Measurements from ENCODE around the gene CYP3A4.
"Not testable (repeated sequence)": the region's sequence is repeated elsewhere in the genome, so short reads cannot be mapped to it uniquely, and the experiment has no call there.

The CYP3A4 gene

DNA sequence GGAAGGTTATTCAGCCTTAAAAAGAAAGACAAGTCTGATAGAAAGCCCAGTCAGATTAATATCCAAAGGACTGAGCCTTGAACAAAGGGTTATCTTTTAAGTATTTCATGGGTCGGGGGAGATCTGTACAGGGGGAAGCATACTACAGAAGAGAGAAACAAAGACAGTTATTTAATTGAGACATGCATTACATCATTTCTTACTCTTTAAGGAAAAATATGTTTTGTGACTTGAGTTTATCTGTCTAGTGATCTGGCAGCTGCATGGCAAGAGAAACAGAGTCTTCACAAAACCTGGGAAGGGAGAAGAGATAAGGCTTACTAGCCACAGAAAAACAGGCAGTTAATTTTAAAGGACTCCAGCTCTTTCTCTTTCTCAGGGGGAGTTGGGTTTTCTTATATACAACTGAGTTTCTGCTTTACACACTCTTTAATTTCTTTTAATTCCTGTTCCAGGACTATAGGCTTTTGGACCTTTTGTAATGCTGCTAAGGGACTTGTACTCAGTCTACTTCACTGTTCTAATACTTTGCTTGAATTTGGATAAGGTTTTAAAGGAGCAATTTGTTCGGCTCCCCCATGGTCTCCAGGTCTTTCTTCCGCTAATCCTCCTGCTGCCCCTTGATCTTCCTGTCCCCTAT, 23.0 kb upstream of the CYP3A4 start:
- TF ChIP-seq JUND (IDR thresholded peaks at IDR 0.05; ENCODE audit: low read depth) = no peak
- no peak for DNase-seq (ENCODE audit: low read depth in 1 of 2, low spot score in 1 of 2)
- in situ Hi-C loops (cut with HindIII; ENCODE audit: low pct_unique_long_range_greater_than_20kb, low sequenced_read_pairs) = no loop called here

GRCh38 chr7:99805641-99806040, 21.7 kb upstream of the CYP3A4 start:
- in situ Hi-C loops (cut with HindIII; ENCODE audit: low pct_unique_long_range_greater_than_20kb, low sequenced_read_pairs) = no loop called here
- no peak for DNase-seq (ENCODE audit: low read depth in 1 of 2, low spot score in 1 of 2)
- no peak for TF ChIP-seq JUND (IDR thresholded peaks at IDR 0.05; ENCODE audit: low read depth)

DNA sequence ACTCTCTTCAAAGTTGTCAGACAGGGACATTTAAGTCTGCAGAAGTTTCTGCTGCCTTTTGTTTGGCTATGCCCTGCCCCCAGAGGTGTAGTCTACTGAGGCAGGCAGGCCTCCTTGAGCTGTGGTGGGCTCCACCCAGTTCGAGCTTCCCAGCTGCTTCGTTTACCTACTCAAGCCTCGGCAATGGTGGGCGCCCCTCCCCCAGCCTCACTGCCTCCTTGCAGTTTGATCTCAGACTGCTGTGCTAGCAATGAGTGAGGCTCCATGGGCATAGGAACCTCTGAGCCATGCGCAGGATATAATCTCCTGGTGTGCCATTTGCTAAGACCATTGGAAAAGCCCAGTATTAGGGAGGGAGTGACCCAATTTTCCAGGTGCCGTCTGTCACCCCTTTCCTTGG, 19.1 kb upstream of the CYP3A4 start:
- in situ Hi-C loops (cut with HindIII; ENCODE audit: low pct_unique_long_range_greater_than_20kb, low sequenced_read_pairs); DNase-seq (ENCODE audit: low read depth in 1 of 2, low spot score in 1 of 2): not testable (repeated sequence)

DNA sequence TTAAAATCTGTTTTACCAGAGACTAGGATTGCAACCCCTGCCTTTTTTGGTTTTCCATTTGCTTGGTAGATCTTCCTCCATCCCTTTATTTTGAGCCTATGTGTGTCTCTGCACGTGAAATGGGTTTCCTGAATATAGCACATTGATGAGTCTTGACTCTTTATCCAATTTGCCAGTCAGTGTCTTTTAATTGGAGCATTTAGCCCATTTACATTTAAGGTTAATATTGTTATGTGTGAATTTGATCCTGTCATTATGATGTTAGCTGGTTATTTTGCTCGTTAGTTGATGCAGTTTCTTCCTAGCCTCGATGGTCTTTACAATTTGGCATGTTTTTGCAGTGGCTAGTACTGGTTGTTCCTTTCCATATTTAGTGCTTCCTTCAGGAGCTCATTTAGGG, 17.4 kb upstream of the CYP3A4 start:
- DNase-seq (ENCODE audit: low read depth in 1 of 2, low spot score in 1 of 2); in situ Hi-C loops (cut with HindIII; ENCODE audit: low pct_unique_long_range_greater_than_20kb, low sequenced_read_pairs): not testable (repeated sequence)

DNA sequence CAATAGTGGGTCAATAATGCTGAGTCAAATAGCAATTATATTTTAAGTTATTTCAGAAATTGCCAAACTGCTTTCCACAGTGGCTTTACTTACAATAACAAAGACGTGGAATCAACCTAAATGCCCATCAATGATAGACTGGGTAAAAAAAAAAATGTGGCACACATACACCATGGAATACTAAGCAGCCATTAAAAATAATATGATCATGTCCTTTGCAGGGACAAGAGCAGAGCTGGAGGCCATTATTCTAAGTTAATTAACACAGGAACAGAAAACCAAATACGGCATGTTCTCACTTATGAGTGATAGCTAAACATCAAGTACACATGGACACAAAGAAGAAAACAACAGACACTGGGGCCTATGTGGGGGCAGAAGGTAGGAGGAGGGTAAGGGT, 15.0 kb upstream of the CYP3A4 start:
- no peak for TF ChIP-seq JUND (IDR thresholded peaks at IDR 0.05; ENCODE audit: low read depth)
- DNase-seq (ENCODE audit: low read depth in 1 of 2, low spot score in 1 of 2) = no peak
- in situ Hi-C loops (cut with HindIII; ENCODE audit: low pct_unique_long_range_greater_than_20kb, low sequenced_read_pairs) = no loop called here

- DNase-seq (ENCODE audit: low read depth in 1 of 2, low spot score in 1 of 2); in situ Hi-C loops (cut with HindIII; ENCODE audit: low pct_unique_long_range_greater_than_20kb, low sequenced_read_pairs): not testable (repeated sequence)
These were observed 11.9 kb upstream of the CYP3A4 start for GRCh38 chr7:99795864-99796263.

DNA sequence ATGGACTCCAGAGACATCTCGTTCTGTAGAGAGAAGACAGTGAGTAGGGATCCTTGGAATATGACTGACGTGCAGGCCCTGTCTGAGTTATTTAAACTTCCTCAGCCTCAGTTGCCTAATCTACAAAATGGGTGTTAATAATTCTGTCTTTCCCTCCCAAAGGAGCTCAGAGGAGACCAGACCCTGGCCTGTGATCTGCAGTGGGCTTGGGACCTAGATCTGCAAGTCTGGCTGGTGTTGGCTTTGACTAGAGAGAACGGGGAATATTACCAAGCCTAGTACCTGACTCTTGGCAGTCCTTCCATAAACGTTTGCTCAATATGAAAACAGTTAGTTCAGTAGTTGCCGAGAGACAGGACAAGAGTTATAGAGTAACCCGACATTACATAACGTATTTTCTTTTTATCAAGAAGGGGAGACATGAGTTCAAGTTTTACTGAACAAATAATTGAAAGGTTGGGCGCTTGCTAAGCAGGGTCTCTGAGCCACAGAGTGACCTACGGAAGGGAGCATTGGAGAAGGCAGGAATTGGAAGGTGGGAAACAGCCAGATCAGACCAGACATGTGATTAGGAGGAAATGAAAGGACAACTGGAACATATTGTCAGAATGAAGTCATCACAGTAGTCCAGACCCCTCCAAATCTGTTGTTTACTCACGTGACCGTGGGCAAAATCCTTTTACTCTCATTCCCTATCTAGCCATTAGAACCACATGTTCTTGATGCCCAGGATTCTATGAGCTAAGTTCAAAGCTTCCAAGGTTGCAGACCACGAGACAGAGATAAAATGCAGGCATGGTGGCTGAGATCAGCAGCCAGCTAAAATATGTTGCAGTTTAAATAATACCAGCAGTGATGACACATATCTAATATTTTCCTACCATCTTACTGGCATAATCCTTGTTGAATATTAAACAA, 10.9 kb upstream of the CYP3A4 start:
- DNase-seq (ENCODE audit: low read depth in 1 of 2, low spot score in 1 of 2) = no peak
- in situ Hi-C loops (cut with HindIII; ENCODE audit: low pct_unique_long_range_greater_than_20kb, low sequenced_read_pairs) = no loop called here
- TF ChIP-seq JUND (IDR thresholded peaks at IDR 0.05; ENCODE audit: low read depth) = no peak

DNA sequence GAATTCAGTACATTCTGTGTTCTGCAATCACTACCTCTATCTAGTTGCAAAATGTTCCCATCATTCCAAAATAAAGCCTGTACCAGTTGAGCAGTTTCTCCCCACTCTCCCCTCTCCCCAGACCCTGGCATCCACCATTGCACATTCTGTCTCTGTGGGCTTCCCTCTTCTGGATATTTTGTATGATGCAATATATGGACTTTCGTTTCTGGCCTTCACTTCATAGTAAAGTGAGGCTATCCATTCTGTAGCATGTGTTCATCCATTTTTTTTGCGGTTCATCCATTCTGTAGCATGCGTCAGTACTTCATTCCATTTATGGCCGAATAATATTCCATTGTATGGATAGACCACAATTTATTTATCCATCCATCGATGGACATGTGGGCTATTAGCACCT, 9.5 kb upstream of the CYP3A4 start:
- no peak for DNase-seq (ENCODE audit: low read depth in 1 of 2, low spot score in 1 of 2)
- TF ChIP-seq JUND (IDR thresholded peaks at IDR 0.05; ENCODE audit: low read depth) = no peak
- in situ Hi-C loops (cut with HindIII; ENCODE audit: low pct_unique_long_range_greater_than_20kb, low sequenced_read_pairs) = no loop called here

- no peak for TF ChIP-seq JUND (IDR thresholded peaks at IDR 0.05; ENCODE audit: low read depth)
- in situ Hi-C loops (cut with HindIII; ENCODE audit: low pct_unique_long_range_greater_than_20kb, low sequenced_read_pairs) = no loop called here
- no peak for DNase-seq (ENCODE audit: low read depth in 1 of 2, low spot score in 1 of 2)
These were observed 9.0 kb upstream of the CYP3A4 start for GRCh38 chr7:99792967-99793366.

GRCh38 chr7:99791667-99792369, 7.8 kb upstream of the CYP3A4 start:
- in situ Hi-C loops (cut with HindIII; ENCODE audit: low pct_unique_long_range_greater_than_20kb, low sequenced_read_pairs) = no loop called here
- DNase-seq (ENCODE audit: low read depth in 1 of 2, low spot score in 1 of 2) = no peak
- TF ChIP-seq JUND (IDR thresholded peaks at IDR 0.05; ENCODE audit: low read depth) = no peak

GRCh38 chr7:99791021-99791420, 7.0 kb upstream of the CYP3A4 start:
- TF ChIP-seq JUND (IDR thresholded peaks at IDR 0.05; ENCODE audit: low read depth) = no peak
- DNase-seq (ENCODE audit: low read depth in 1 of 2, low spot score in 1 of 2) = no peak
- in situ Hi-C loops (cut with HindIII; ENCODE audit: low pct_unique_long_range_greater_than_20kb, low sequenced_read_pairs) = no loop called here

DNA sequence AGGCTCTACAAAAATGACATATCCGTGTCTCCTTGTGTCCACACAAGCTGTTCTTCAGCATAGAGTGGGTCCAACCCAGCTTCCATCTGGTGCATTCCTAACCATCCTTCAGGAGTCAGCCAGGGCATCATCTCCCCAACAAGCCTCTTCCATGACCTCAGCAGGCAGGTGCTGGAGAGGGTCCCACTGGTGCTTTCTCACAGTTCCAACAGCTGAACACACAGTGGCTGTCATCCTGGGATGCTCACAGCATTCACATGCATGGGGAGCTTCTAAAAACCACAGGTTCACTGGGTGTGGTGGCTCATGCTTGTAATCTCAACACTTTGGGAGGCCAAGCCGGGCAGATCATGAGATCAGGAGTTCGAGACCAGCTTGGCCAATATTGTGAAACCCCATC, 6.4 kb upstream of the CYP3A4 start:
- TF ChIP-seq JUND (IDR thresholded peaks at IDR 0.05; ENCODE audit: low read depth) = no peak
- no peak for DNase-seq (ENCODE audit: low read depth in 1 of 2, low spot score in 1 of 2)
- in situ Hi-C loops (cut with HindIII; ENCODE audit: low pct_unique_long_range_greater_than_20kb, low sequenced_read_pairs) = no loop called here

DNA sequence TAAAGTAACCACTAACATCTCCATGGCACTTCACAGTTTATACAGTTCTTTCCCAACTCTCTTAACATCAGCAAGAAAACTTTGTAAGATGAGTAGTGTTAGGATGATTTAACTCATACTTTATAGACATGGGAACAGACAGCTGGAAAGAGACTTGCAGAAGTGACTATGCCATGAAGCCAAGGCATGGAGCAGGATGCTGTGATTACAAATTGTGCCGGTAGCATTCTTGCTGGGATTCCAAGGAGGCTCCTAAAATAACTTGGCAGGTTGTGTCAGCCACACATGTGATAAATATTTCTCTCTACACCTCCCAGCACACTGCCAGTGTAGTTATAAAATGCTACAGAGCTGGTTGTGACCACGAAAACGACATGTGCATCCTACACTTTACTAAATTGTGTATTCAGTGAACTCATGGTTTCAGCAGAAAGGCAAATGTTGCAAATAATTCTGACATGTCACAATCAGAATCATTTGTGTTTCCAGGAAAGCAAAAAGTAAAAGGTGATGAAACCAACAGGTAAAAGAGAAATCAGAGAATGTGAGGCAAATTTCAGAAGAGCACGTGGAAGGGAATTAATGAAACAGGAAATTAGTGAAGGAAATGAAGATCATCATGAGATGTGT, 5.6 kb upstream of the CYP3A4 start:
- in situ Hi-C loops (cut with HindIII; ENCODE audit: low pct_unique_long_range_greater_than_20kb, low sequenced_read_pairs) = no loop called here
- DNase-seq (ENCODE audit: low read depth in 1 of 2, low spot score in 1 of 2) = no peak
- TF ChIP-seq JUND (IDR thresholded peaks at IDR 0.05; ENCODE audit: low read depth) = no peak
